Putamen (tissue), 1 donor: ENCODE data around the gene LPCAT1.
A peak's percentile ranks its signal among the peaks of the same experiment; 100 is the strongest.
"Not testable (repeated sequence)": the region's sequence is repeated elsewhere in the genome, so short reads cannot be mapped to it uniquely, and the experiment has no call there.

Source experiments
- DNase-seq: peaks from one replicate; pipeline ENCODE4 v3.0.0-alpha.2; 2016; ENCODE audit warnings: low spot score

The LPCAT1 gene, protein sequence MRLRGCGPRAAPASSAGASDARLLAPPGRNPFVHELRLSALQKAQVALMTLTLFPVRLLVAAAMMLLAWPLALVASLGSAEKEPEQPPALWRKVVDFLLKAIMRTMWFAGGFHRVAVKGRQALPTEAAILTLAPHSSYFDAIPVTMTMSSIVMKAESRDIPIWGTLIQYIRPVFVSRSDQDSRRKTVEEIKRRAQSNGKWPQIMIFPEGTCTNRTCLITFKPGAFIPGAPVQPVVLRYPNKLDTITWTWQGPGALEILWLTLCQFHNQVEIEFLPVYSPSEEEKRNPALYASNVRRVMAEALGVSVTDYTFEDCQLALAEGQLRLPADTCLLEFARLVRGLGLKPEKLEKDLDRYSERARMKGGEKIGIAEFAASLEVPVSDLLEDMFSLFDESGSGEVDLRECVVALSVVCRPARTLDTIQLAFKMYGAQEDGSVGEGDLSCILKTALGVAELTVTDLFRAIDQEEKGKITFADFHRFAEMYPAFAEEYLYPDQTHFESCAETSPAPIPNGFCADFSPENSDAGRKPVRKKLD

DNA sequence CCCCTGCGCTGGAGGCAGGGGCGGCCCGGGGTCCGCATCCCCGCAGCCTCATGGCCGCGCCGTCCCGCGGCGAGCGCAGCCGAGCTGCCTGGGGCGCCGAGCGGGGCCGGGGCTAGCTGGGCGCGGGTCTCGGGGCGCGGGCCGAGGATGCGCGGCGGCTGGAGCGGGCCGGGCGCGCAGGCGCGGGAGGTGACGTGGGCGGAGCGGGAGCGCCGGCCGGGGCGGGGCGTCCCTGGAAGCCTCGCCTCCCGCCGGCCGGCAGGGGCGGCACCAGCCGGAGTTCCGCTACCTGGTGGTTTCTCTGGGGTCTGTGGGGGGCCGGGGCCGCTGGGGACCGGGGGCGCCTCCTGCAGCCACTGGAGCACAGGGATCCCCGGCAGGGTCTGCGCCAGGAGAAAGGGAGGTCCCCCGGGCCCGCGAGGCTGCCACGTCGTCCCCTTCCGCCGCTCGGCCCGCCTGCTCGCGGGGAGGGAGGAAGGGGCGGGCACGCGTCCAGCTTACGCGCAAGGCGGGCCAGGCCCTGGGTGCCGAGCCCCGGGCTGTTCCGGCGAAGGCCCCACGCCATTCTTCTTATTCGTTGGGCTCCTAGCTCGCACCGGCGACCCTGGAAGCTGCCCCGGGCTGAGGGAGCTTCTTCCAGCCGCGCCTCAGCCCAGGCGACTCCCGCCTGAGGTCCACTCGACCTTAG, at the start of gene LPCAT1:
Gene LPCAT1, minus strand, starts transcription at position 168 of the 688 bp plus-strand sequence. Its CDS starts 116 bp downstream, at position 52.
- peak; percentile 69 for DNase-seq

DNA sequence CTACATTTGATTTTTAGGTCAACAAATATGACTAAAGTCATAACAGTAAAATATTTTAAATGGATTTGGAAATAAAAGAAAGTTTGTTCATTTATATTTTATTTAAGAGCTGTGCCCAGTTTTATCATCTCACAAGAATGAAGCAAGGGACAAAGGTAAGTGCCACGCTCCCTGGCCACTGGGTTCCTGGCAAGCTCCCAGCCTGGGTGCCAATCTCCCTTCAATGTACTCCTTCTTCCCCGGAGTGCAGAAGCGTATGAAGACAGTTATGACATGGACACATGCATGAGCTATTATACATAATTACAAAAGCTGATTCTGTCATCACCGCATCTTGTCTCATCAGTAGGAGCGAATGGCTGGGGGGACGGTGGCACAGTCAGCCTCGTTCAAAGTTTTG, 48.1 kb upstream of the LPCAT1 start:
- DNase-seq = not testable (repeated sequence)

DNA sequence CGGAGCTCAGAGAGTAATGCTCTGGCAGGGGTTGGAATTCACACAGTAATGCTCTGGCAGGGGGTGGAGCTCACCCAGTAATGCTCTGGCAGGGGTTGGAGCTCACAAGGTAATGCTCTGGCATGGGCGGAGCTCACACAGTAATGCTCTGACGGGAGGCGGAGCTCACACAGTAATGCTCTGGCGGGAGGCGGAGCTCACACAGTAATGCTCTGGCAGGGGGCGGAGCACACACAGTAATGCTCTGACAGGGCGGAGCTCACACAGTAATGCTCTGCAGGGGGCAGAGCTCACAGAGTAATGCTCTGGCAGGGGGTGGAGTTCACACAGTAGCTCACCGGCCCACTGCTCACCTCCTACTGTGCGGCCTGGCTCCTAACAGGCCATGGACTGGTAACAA, 47.2 kb upstream of the LPCAT1 start:
- no peak for DNase-seq

- DNase-seq = no peak
Measured at GRCh38 chr5:1568201-1568979, 44.6 kb upstream of the LPCAT1 start.

GRCh38 chr5:1567527-1568200, 43.9 kb upstream of the LPCAT1 start:
- not testable (repeated sequence) for DNase-seq

- no peak for DNase-seq
Measured at GRCh38 chr5:1565737-1566734, 42.3 kb upstream of the LPCAT1 start.

- DNase-seq = no peak
Measured at GRCh38 chr5:1564824-1565736, 41.3 kb upstream of the LPCAT1 start.

- no peak for DNase-seq
Measured at GRCh38 chr5:1564182-1564748, 40.5 kb upstream of the LPCAT1 start.

DNA sequence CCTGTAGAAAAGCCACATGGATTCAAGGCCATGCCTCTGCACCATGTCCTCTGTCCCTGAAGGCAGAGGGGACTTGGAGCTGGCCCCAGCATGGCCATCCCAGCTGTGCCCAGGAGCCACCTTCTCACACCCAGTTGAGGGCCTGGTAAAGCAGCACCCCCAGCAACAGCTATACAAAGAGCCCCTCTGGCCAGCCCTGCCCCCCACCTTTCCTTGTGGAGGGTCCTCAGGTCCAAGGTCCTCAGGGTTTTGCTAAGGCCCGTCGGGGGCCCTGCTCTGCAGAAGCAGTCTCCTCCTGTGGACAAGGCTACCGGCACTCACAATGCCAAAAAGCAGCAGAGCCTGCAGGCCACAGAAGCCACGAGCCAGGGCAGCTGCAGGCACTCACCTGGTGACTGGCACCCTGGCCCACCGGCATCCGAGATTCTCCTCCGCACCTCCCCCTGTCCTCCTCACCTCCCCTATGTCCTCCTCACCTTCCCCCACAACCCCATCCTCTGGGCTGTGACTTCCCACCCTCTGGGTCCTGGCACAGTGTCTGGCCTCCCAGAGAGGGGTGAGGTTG, 39.9 kb upstream of the LPCAT1 start:
- no peak for DNase-seq

- DNase-seq = no peak
Measured at GRCh38 chr5:1563051-1563461, 39.3 kb upstream of the LPCAT1 start.

DNA sequence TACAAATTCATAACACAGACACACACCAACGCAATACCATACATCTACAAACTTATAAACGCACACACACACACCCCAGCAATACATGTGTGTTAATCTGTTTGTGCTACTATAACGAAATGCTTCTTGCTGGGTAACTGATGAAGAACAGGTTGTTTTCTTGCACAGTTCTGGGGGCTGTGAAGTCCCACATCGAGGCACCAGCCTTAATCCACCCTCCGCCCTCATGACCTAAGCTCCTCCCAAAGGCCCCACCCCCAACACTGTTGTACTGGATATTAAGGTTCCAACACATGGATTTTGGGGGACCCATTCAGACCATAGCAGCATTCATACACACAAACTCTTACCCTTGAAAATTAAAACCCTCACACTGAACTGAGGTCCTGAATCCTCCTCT, 38.8 kb upstream of the LPCAT1 start:
- no peak for DNase-seq

GRCh38 chr5:1561402-1561929, 37.7 kb upstream of the LPCAT1 start:
- DNase-seq = no peak

GRCh38 chr5:1560499-1560898, 36.7 kb upstream of the LPCAT1 start:
- DNase-seq = not testable (repeated sequence)

DNA sequence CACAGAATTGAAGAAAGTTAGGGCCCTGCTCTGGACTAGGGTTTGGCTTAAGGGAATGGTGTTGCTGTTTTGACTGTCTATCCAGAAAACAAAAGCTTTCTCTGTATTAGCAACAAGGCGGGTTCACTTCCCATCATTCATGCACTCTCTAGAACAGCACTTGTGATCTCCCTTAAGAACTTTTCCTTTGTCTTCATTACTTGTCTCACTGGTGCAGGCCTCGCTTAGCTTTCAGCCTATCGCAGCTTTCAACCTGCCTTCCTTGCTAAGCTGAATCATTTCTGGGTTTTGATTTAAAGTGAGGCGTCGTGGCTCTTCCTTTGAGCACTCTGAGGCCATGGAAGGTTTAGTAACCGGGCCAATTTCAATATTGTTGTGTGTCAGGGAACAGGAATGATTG, 35.2 kb upstream of the LPCAT1 start:
- no peak for DNase-seq

DNA sequence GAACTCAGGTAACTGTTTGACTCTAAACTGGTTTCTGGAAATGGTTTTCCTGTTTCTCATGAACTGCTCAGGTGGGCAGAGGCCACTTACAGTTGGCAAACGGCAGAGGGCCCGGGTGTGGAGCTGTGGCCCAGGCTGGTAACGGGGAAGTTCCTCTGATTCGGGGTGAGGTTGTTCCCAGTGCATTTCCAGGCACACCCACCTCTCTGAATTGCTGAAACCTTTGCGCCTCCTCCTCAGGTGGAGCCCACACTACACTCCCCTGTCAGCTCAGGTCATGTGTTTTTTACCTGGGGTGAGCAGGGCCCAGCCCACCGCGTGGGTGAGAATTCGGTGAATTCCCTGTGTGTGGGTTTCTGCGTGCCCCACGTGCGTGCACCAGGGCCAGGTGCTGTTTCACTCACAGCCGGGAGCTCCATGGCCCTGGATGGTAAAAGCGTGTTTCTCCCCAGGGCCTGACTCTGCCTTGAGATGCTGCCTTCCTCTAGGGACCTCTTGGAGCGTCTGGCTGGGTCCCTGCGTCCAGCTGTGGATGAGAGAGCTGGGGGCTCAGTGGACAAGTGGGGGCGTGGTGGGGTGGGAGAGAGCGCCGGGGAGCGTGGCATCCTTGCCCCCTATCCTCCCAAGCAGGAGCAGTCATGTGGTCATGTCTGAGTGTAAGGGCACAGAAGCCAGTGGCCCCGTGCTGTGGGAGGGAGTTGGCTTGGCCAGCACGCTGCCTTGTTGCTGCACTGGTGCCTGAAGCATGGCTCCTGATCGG, 33.5 kb upstream of the LPCAT1 start:
- DNase-seq = no peak

- no peak for DNase-seq
Measured at GRCh38 chr5:1555808-1556731, 32.3 kb upstream of the LPCAT1 start.
